GM18517 (cell line): ENCODE data around the gene PTCRA.
A peak's percentile ranks its signal among the peaks of the same experiment; 100 is the strongest.
"Not testable (repeated sequence)": the region's sequence is repeated elsewhere in the genome, so short reads cannot be mapped to it uniquely, and the experiment has no call there.

Experiments used
- ATAC-seq: cut with Tn5 transposase; IDR thresholded peaks from one replicate; pipeline ENCODE4 v1.9.1; 2021; ENCODE audit warnings: mild to moderate bottlenecking, moderate library complexity; ENCODE audit not compliant: unreplicated experiment

The PTCRA gene

GRCh38 chr6:42915732-42916131 is at the start of gene PTCRA:
Gene PTCRA, plus strand, starts transcription at chr6:42916053. Its CDS starts 17 bp downstream, at chr6:42916070.
- no peak for ATAC-seq

- no peak for ATAC-seq
These were observed 45.5 kb upstream of the PTCRA start for GRCh38 chr6:42870145-42870936.

GRCh38 chr6:42871711-42872110 is 44.1 kb upstream of the PTCRA start:
- no peak for ATAC-seq

- no peak for ATAC-seq
These were observed 42.5 kb upstream of the PTCRA start for GRCh38 chr6:42873313-42873712.

- ATAC-seq: no peak
These were observed 38.2 kb upstream of the PTCRA start for GRCh38 chr6:42877695-42878094.

- peak; percentile 82 for ATAC-seq
These were observed 36.2 kb upstream of the PTCRA start, which contains the start of gene RPL7L1 for GRCh38 chr6:42879372-42880239. Gene RPL7L1, plus strand, starts transcription at chr6:42879616. Its CDS starts 295 bp downstream, at chr6:42879911.

DNA sequence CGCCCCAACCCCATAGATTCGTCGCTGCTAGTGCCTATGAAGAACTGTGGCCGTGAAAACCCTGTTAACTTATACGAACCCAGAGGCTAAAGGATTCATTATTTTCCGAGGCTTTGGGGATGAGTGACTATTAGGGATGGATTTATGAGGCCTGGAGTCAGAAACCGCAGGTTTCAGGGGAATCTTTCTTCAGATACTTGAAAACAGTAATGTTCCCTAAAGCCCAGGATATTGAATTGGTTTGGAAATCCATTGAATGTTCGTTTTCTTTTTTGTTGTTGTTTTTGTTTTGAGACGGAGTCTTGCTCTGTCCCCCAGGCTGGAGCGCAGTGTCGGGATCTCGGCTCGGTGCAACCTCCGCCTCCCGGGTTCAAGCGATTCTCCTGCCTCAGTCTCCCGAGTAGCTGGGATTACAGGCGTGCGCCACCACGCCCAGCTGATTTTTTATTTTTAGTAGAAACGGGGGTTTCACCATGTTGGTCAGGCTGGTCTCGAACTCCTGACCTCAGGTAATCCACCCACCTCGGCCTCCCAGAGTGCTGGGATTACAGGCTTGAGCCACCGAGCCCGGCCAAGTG is 35.5 kb upstream of the PTCRA start:
- not testable (repeated sequence) for ATAC-seq

- ATAC-seq: not testable (repeated sequence)
These were observed 35.0 kb upstream of the PTCRA start for GRCh38 chr6:42880871-42881270.

GRCh38 chr6:42885702-42886101 is 30.2 kb upstream of the PTCRA start:
- no peak for ATAC-seq

DNA sequence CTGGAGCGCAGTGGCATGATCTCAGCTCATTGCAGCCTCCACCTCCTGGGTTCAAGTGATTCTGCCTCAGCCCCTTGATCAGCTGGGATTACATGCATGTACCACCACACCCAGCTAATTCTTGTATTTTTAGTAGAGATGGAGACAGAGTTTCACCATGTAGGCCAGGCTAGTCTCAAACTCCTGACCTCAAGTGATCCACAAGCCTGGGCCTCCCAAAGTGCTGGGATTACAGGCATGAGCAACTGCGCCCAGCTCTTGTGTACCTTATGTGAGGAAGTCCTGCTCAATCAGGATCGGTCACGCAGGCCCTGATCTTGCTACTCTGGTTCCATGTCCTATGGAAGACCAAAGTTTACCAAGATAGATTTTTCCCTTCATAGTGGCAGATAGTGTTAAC is 27.7 kb upstream of the PTCRA start:
- ATAC-seq: not testable (repeated sequence)

- ATAC-seq: no peak
These were observed 26.0 kb upstream of the PTCRA start for GRCh38 chr6:42889815-42890214.

DNA sequence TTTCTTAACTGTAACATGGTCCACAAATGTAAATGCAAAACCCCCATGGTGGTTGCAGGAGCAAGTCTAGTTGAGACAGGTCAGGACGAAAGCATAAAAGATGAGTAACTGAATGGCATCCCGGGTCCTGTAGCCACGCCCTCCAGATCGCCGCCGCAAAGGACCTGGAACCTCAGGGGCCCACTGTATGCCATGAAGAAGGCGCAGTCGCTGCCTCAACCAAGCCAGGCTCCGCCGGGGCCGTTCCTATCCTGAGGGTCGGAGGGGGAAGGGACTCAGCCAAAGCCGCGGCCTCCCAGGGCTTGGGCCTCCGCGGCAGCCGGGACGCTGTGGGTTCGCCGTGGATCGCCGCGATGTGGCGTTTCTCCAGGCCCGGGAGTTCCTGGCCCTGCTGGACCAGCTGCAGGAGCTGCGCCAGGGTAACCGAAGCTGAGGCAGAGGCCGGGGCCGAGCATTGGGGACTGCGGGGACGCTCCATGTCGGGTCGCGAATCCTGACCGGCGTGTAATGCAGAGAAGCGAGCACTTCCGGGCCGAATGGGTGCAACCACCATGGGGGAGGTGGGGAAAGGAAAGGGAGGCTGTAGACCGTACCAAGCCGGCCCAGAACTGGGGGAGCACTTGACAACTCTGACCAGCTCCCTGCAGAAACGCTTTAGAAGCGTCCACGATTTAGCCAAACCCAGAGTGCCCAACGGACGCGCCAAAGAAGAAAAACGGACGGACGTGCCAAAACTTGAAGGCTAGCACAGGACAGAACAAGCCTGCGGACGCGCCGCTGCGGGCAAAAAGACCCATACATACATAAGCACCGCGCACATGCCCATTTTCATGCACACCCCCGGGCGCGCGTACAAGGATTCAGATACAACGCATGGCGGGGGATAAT is 25.3 kb upstream of the PTCRA start:
- peak; percentile 82 for ATAC-seq

GRCh38 chr6:42891199-42891722 is 24.6 kb upstream of the PTCRA start:
- no peak for ATAC-seq

GRCh38 chr6:42894041-42894828 is 21.6 kb upstream of the PTCRA start:
- not testable (repeated sequence) for ATAC-seq

- no peak for ATAC-seq
These were observed 19.6 kb upstream of the PTCRA start for GRCh38 chr6:42896178-42896719.

DNA sequence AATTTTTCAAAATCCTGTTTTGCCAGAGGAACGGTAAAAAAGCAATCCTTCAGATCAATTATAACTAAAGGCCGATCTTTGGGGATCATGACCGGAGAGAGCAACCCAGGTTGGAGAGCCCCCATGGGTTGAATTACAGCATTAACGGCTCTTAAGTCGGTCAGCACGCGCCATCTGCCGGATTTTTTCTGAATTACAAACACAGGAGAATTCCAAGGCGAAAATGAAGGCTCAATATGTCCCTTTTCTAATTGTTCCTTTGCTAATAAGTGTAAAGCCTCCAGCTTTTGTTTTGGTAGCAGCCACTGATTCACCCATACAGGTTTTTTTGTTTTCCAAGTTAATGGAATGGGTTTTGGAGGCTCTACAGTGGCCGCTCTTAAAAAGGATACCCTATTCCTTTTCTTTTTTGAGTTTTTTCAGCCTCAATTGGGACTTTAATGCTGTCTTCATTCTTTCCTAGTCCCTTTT is 16.9 kb upstream of the PTCRA start:
- no peak for ATAC-seq

- ATAC-seq: no peak
These were observed 16.0 kb upstream of the PTCRA start for GRCh38 chr6:42899871-42900270.

DNA sequence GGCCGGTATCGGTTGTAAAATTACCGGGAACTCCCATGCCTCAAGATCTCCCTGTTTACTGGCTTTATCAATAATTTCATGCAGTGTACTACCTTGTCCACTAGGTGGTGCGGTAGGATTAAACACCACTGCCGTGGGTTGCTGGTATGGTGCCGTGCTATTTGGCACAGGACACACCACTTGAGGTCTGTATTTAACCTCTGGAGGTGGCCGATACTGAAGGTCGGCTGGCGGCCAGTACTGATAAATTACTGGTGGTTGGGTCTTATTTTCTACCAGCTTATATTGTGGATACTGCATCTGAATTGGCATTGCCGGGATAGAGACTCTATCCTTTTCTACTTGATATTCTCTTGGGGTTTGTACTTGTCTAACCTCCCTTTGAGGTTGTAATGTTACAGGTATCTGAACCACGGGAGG is 14.3 kb upstream of the PTCRA start:
- ATAC-seq: peak; percentile 70
